Lower leg skin (tissue), 4 donors: ENCODE data around the gene MTFR1L. TPM values are rescaled to one million over a fixed set of nuclear protein-coding genes. Genes with fewer than 3 reads are reported as not detected.

Experiments
- DNase-seq, 2 donors: peaks; one replicate each; pipeline ENCODE4 v3.0.0-alpha.2; 2019; ENCODE audit warnings: low spot score in 2 of 2
- H3K4me3 ChIP-seq: fragments of 200-600 bp; sonication (generic); 2 replicates; pipeline ENCODE4 v1.5.1; 2017; ENCODE audit warnings: mild to moderate bottlenecking, low read depth; ENCODE audit not compliant: poor library complexity, severe bottlenecking
- CTCF ChIP-seq, 3 donors: fragments of 450-650 bp; IDR thresholded peaks; one replicate each; pipeline ENCODE4 v1.5.1; 2016; ENCODE audit warnings: antibody characterized with exemption in 3 of 3, mild to moderate bottlenecking in 3 of 3, moderate library complexity in 2 of 3
- POLR2A ChIP-seq, 2 donors: fragments of 450-650 bp; IDR thresholded peaks; one replicate each; pipeline ENCODE4 v1.6.1; 2016 to 2017; ENCODE audit warnings: antibody characterized with exemption in 2 of 2, mild to moderate bottlenecking in 1 of 2, moderate library complexity in 1 of 2
- WGBS, 2 donors: methylation state at CpG; one replicate each; pipeline ENCODE4 v1.1.5; 2018; 5-methylcytosine and 5-hydroxymethylcytosine counted together
- intact Hi-C: fragments of 100-400 bp; cut with DNase I; formaldehyde crosslinking; loops from one replicate; pipeline ENCODE4 v1.15.0; 2023; ENCODE audit warnings: low total_unique reads
- total RNA-seq, 4 donors: library from RNA; depleted of rRNA; stranded (reverse); fragments of >200 nt; gene quantifications; one replicate each; pipeline ENCODE4 v1.1.0, GENCODE V29; 2016

MTFR1L gene
- total RNA-seq, 4 donors from 2014 or later, result 34.9 to 46.1 (median 39.7) TPM

GRCh38 chr1:25803368-25803767, 16.4 kb upstream of the MTFR1L start:
- H3K4me3 ChIP-seq, result no peak overlapping the region
- intact Hi-C loops, result loop anchor here (10.0 kb wide), 1 partner anchor 569 kb away; the partner anchor contains the start of gene SYF2
- 86 to 93% methylated on average over 1 of the region's 1 CpG for WGBS, 2 donors
- TF ChIP-seq CTCF (IDR thresholded peaks at IDR 0.05) (no peak), POLR2A (IDR thresholded peaks at IDR 0.05) (no peak)
- no peak for DNase-seq

GRCh38 chr1:25804244-25804963, 15.3 kb upstream of the MTFR1L start:
- no peak overlapping the region for H3K4me3 ChIP-seq
- intact Hi-C loops, result loop anchor here (10.0 kb wide), 1 partner anchor 570 kb away; the partner anchor contains the start of gene SYF2
- WGBS, 2 donors, result 68 to 71% methylated on average over 10 of the region's 10 CpGs
- TF ChIP-seq CTCF (IDR thresholded peaks at IDR 0.05), result no peak
- TF ChIP-seq POLR2A (IDR thresholded peaks at IDR 0.05), result no peak
- DNase-seq, result no peak

DNA sequence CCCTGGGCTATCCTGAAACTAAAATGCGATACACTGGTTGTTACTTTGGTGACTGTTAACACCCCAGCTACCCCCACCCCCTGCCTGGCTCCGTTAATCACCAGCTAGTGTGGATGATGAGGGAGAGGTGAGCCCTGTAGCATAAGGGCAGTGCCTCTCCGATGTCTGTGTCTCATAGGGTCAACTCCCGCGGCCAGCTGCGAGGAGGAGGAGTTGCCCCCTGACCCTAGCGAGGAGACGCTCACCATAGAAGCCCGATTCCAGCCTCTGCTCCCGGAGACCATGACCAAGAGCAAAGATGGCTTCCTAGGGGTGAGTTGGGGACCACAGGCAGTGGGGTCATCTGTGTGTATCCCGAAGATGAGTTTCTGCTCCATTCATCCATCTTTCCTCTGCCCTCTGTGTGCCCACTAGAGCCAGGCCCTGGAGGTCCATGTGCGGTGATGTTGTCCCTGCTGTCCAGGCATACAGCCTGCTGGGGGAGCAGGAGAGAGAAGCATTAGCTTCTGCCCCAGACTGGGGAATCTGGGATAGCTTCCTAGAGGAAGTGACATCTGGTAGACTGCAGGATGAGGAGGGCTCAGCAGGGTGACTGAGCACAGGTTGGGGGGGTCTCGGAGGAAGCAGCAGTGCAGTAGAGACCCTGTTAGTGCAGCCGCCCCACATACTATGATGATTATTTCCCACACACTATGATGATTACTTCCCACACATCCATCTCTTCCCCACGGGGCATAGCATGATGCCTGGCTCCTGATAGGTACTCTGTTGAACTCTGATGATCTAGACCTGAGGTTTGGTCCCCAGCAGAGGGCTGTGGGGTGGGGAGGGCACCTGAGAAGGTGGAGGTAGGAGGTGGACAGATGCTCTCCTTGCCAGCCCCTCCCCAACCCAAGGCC, 14.5 kb upstream of the MTFR1L start:
- 82 to 84% methylated on average over 10 to 15 of the region's 15 CpGs for WGBS, 2 donors
- DNase-seq, result no peak

GRCh38 chr1:25805863-25806225, 13.9 kb upstream of the MTFR1L start:
- H3K4me3 ChIP-seq, result no peak overlapping the region
- no peak for TF ChIP-seq POLR2A (IDR thresholded peaks at IDR 0.05)
- TF ChIP-seq CTCF (IDR thresholded peaks at IDR 0.05), result no peak
- intact Hi-C loops, result loop anchor here (10.0 kb wide), 1 partner anchor 571 kb away; the partner anchor contains the start of gene SYF2
- no peak for DNase-seq
- 17 to 35% methylated on average over 3 of the region's 3 CpGs for WGBS, 2 donors

More for the DNA sequence above, 14.5 kb upstream of the MTFR1L start:
- H3K4me3 ChIP-seq, result no peak overlapping the region
- TF ChIP-seq CTCF (IDR thresholded peaks at IDR 0.05), result no peak
- no peak for TF ChIP-seq POLR2A (IDR thresholded peaks at IDR 0.05)
- intact Hi-C loops, result loop anchor here (10.0 kb wide), 1 partner anchor 570 kb away; the partner anchor contains the start of gene SYF2

DNA sequence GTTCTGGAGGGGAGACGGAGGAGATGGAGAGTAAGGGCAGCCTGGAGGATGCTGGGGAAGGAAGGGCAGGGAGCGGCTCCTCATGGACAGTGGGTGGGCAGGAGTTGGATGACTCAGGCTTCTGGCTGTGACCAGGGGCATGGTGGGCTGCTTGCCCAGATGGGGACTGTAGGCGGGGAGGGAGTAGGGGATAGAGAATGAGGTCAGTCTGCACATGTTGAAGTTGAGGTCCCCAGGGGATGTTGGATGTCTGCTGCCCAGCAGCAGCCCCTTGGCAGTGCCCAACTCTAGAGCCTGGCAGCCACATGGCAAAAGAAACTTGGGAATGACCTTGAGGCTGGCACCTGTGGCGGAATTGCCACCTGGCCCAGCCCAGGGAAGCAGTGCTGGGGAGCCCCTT, 13.3 kb upstream of the MTFR1L start:
- TF ChIP-seq POLR2A (IDR thresholded peaks at IDR 0.05), result no peak
- TF ChIP-seq CTCF (IDR thresholded peaks at IDR 0.05), result no peak
- H3K4me3 ChIP-seq, result no peak overlapping the region
- no peak for DNase-seq
- WGBS, 2 donors, result 60 to 71% methylated on average over 4 of the region's 4 CpGs
- intact Hi-C loops, result loop anchor here (10.0 kb wide), 1 partner anchor 572 kb away; the partner anchor contains the start of gene SYF2
